HG03196 (cell line): Measurements from ENCODE around the gene MAD1L1.

Experiments
- ATAC-seq: cut with Tn5 transposase; IDR thresholded peaks from one replicate; pipeline ENCODE4 v1.9.1; 2021; ENCODE audit not compliant: unreplicated experiment

Gene MAD1L1

DNA sequence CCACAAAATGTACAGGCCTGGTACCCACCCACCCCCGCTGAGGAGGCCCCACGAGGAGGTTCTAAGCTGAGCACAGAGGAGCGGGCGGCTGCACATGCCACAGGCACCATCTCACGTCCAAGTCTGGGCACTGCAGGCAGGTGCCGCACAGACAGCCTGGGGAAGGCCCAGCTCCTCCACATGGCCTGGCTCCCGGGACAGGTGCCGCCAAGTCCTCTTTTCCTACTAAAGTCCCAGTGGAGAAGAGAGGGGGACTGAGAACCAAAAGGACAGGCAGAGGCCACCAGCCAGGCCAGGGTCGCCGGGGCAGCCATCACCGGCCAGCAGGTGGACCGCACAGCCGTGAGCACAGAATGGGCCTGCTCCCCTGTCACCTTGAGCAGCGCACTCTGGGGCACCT lies 91.1 kb downstream of the MAD1L1 start:
- ATAC-seq = no peak

DNA sequence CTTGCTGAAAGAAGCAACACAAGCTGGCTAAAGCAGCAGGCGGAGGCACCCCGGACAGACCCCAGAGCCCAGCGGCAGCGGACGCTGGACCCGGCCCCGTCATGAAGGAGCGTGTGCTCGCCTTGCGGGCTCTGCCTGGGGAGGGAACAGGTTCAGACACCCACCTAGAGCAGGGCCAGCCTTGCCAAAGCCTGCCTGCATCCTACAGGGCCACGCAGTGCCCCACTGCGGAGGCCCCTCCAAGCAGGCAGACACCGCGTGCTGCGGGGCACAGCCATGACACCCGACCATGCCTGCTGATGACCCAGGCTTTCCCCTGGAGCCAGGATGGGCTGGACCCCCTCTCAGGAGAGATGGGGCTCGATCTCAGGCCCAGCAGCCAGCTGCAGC lies 91.7 kb downstream of the MAD1L1 start:
- ATAC-seq = no peak

DNA sequence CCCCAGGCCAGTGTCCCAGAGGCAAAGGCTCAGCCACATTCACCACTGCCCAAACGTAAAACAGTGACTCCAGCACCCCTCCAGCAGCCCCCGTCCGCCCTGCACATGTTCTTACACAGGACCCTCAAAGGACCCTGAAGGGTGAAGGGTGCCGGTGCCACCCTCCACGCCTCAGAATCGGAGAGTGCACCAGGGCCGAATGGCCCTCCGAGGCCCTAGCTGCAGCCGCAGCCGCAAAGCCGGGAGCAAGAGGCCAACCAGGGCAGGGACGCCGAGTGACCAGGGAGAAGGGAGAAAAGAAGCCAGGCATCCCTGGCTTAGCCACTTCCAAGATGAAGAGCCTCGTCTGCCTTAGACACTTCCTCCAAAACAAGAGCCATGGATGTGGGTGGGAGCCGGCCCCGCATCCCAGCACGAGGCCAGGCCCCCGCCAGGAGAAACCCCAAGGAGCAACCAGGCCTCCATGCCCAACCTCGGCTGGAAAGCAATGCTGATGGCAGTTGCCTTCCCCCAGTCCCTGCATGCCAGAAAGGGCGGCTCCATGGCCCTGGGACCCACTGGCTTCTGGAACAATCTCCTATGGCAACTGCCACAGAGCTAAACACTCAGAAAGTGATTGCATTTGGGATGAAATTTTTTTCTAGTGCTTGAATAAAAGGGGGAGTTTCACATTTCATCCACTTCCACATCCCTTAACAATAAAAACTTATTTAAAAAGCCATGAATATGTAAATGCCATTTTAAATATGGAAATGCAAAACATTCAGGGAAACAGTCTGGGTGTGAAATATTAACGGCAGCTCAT lies 92.3 kb downstream of the MAD1L1 start:
- ATAC-seq = no peak

DNA sequence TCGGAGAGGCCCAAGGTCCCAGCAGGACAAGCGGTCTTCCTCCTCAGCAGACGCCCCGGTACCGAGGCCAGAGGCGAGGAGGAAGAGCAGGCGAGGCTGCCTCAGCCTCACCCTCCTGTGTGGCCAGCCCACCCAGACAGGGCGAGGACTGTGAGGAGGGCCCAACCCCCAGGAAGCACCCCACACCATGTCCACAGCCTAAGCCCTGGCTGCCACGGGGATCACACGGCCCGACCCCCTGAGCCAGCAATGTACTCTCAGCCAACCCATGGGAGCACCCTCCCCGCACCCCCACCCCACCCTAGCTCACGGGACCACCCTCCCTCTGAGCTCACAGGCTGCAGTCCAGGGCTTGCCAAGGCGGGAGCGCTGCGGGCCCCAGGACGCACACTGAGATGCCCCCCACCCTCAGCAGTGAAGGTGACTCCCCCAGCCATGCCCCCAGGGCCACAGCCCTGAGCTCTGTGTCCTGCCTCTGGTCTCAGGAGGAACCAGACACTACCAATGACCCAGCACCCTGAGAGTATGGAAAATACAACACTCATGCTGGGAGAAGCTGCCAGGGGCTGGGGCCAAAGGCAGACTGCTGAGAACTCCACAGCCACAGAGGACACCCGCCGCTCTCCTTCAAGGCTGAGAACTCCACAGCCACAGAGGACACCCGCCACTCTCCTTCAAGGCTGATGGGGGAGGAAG lies 93.6 kb downstream of the MAD1L1 start:
- ATAC-seq = no peak

DNA sequence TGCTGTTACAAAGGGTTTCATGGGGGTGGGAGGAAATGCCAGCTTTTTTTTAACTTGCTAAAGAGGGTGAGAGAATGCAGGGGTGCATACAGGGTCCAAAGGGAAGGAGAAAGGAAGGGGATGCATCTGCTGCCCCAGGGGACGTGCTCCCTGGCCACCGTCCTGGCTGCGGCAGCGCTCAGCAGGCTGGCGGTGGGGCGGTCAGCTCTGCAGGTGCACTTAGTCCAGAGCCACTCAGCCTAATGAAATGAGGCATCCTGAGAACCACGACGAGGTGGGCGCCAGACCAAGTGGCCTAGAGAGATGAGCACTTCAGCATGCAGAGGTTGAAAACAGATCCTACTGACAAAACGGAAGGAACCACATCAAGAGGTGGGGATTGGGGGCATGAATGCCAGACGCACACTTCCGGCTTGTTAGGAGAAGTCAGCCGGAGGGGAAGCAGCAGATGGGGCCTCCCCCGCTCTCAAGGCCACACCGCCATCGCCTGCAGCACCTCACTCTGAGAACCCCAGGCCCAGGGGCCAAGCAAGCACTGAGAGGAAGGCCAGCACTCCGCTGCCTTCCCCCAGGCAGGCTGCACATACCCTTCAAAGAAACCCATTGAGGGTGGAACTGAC lies 94.5 kb downstream of the MAD1L1 start:
- ATAC-seq = no peak

DNA sequence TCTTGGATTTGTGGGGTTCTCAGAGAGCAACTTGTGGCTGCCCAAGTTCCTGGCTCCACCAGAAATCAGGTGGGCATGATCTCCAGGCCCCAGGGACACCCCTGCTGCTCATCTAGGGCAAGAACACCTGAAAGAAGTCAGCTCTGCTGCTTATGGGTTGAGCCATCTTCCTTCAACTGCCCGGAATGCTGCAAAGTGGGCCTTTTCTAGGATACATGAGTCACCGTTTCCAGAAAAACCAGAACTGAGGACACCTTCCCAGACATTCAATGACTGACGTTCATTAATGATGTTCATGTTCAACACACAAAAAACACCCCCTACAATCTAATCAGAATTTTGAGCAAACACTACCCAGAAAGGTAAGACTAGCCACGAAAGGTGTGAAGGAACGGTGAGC lies 98.0 kb downstream of the MAD1L1 start:
- ATAC-seq = no peak

DNA sequence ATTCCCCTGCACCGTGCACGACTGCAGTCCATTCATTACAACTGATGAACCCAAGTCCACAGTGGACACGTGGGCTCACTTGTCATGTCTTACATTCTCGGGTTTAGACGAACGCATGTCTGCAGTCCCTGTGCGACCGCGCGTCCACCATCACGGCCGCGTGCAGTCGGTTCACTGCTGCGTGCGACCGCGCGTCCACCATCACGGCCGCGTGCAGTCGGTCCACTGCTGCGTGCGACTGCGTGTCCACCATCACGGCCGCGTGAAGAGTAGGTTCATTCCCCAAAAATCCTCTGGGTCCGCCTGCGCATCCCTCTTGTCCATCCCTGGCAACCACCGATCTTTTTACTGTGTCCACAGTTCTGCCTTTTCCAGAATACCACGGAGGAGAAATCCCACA lies 100.5 kb downstream of the MAD1L1 start:
- ATAC-seq = no peak

DNA sequence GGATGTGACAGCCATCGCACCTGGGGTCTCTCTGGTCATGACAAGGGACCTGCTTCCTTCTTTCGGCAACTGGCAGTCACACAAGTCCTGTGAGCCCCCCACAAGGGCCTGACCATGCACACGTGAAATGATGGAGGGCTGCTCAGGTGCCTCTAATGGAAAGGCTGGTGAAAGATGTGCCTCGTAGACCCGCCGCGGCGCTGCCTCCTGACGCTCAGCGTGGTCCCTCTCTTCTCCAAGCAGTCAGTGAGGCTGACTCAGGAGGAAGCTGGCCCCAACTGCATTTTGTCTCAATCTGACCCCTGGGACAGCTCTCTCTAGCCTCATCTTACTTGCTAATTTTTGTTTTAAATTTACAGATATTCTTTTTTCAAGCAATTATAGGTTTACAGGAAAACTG lies 100.9 kb downstream of the MAD1L1 start:
- ATAC-seq = no peak

DNA sequence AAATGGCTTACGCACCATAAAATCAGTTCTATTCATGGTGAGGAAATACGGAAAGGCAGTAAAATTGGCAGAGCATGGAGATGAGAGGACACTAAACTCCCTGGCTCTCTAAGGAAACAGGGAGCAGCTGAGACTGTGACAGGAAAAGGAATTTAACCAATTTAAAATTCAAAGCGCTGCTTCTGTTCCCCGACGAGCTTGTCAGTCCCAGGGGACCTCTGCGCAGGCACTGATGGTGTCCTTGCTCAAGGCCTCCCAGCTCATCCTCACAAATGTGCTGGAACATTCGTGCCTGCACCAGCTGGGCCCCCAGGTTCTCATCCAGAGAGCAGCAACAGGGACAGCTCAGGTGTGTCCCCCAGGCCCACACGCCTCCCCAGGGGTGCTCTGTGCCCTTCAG lies 101.4 kb downstream of the MAD1L1 start:
- ATAC-seq = no peak

DNA sequence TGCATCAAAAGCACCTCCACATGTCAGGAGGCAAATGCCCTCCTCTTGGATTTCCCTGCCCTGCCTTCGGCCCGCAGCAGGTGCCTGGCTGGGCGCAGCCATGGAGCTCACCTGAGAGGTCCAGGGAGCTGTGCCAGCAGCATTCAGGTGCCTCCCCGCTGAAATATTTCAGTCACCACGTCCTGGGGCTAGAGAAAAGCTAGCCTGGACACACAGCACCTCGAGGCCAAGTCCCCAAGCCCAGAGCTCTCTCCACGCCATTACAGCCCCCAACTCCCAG lies 102.7 kb downstream of the MAD1L1 start:
- ATAC-seq = no peak

DNA sequence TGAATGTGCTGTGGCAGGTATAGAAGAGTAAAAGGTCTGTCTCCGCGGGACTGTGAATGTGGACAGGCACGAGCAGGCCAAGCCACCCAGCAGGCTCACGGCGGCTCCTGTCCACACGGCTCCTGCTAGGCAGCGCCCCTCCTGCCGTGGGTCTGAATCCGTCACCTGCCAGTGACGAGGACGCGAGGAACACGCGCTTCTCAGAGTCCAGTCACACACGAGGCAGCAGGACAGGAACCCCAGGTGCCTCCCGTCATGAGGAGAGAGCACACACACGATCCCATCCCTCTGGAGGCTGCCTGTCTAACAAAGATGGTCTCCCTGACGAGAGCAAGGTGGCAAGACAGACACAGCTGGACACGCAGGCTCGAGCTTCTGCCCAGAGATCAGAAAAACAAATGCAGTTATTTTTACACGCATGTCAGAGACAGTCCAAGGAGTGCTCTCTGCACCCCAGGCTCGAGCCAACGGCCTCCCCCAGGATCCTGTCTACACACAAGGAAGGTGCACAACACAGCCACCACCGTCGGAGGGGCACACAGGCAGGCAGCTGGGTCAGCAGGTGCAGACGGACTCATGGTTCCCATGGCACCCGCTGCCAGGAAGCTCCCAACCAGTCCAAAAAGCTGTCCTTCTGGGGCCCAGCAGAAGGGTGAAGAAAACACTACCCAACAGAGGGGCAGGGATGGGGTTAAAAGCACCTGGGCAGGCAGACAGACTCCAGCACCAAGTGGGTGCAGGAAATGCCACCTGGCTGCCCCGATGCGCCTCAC lies 103.2 kb downstream of the MAD1L1 start:
- no peak for ATAC-seq

DNA sequence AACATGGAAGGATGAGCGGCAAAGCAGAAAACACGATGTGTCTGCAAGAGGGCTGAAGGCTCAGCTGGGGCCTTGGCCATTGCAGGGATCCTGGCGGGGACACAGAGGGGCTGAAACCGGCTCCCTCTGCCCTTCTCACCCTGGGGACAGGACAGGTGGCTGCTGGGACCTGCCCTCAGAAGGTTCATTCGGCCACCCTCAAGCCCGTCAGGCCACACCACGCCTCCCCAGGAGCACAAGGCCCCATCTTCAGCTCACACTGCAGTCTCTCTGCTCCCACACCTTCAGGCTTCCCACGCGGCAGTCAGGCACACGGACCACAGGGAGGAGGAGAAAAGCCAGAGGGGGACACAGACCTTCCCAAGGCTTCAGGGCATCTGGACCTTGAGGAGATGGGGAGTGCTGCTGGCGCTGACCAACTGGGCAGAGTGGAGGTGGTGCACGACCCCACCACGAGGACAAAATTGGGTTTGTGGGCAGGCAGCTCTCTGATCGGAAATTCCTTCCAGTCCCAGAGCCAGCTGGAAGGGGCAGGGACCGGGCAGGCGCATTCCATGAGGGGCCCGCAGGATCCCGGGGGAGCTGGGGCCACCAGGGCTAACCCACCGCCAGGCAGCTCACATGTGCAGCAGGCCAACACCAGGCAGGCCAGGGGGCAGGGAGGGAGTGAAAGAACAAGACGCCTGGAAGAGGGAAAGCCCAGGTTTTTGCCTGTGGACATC lies 104.0 kb downstream of the MAD1L1 start:
- no peak for ATAC-seq

DNA sequence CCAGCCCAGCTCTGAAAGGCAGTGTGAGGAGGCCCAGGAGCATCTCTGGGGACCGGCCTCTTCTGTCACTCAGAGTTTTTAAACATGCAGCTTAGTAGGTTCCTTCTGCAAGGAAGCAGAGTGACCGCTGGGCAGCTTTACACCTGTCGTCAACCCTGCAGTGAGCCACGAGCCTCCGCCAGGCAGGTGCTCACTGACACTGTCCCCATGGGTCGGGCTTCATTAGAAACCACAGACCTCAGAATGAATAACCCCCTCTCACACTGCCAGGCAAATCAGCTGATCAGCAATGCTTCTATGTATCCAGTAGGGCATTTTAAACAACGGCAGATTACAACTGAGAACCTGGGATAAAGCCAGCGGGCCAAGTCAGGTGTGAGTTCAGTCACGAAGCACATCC lies 106.1 kb downstream of the MAD1L1 start:
- no peak for ATAC-seq

DNA sequence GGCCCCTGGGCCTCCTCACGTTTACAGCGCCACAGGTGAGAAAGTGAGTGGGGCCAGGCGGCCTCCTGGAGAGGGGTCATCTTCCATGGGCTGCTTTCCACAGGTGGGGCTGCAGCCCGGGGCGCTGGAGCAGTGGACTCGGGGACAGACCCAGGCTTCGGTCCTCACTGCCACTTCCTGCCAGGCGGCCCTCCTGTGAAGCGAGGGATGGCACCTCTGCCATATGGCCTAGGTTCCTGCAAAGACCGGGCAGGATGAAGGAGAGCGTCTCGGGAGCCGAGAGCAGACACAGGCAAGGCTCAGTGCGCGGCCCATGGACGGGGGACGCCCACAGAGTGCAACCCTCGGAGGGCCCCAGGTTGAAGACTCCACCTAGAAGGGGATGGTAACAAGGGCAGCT lies 106.8 kb downstream of the MAD1L1 start:
- ATAC-seq = no peak

DNA sequence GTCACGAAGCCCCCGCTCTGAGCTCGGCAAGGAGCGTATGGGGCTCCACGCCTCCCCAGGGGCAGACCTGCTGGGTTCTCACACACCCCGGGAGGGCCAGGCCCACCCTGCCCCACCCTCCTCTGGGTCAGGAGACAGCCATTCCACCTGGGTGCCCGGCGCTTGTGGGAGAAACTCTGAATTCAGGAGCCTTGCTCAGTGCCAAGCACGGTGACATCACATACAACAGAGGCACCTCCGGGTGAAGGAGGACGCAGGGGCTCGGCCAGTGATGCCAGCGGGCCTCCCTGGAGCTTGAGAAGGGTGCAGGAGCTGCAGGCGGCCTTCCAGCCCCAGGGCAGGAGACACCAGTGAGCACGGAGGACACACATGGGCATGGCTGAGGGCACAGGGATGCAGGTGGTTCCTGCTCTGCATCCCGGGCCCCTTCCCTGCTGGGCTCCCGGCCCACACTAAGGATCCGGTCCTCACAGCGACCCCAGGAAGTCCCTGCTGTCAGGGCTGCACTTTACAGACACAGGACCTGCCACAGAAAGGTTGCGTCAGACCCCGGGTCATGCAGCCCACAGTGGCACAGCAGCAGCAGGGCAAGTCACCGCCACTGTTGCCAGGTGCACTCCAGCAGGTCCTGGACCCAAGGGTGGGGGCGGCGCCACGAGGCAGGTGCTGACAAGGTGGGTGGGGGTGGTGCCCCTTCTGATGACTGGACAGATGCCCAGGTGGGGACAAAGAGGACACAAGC lies 108.0 kb downstream of the MAD1L1 start:
- no peak for ATAC-seq

DNA sequence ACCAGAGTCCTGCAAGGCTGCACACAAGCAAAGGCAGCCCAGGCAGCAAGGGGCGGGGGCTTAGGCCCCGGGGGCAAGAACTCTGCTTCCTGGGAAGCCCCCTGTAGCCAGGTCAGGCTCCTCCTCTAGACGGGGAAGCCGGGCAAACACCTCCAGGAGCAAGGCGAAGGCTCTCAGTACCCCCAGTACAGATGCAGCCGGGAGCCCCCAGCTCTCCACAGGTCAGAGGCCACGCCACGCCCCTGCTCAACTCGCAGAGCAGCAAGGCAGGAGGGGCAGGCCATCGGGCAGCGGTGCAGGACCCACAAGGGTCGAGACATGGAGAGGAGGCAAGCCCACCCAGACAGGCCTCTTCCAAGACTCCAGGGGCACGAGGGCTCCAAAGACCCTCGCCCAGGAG lies 108.8 kb downstream of the MAD1L1 start:
- no peak for ATAC-seq

DNA sequence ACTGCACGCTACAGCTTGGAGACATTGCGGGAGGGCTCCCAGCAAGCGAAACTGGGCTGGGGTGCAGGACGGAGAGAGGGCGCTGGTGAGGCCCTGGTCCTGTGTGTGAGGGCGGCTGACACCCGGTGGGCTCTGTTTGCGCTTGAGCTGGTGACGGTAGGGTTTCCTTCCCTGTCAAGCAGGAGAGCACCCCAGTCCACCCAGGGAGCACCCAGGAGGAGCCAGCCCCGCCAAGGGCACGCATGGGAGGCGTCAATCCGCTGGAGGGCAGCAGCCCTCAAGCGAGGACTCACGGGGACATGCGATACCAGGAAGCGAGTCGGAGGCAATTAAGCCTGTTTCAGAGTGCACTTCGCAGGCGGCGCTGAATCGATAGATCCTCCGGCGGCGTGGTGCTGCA lies 109.4 kb downstream of the MAD1L1 start:
- ATAC-seq = no peak

DNA sequence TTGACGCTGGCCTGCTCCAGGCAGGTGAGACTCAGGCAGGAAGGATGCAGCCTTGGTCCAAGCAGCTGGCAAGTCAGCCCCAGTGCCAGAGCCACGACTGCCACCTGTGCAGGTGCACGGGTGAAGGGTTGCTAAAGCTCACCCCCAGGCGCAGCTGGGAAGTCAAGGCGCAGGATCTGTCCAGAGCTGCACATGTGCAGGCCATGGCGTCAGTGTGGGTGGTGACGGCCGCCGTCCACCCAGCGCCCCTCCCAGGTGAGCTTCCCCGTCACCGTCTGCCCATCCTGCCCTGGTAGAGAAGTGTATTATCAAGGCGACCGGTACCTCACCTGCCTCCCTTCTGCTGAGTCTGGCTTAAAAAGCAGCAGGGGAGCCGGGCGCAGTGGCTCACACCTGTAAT lies 110.1 kb downstream of the MAD1L1 start:
- ATAC-seq = no peak

DNA sequence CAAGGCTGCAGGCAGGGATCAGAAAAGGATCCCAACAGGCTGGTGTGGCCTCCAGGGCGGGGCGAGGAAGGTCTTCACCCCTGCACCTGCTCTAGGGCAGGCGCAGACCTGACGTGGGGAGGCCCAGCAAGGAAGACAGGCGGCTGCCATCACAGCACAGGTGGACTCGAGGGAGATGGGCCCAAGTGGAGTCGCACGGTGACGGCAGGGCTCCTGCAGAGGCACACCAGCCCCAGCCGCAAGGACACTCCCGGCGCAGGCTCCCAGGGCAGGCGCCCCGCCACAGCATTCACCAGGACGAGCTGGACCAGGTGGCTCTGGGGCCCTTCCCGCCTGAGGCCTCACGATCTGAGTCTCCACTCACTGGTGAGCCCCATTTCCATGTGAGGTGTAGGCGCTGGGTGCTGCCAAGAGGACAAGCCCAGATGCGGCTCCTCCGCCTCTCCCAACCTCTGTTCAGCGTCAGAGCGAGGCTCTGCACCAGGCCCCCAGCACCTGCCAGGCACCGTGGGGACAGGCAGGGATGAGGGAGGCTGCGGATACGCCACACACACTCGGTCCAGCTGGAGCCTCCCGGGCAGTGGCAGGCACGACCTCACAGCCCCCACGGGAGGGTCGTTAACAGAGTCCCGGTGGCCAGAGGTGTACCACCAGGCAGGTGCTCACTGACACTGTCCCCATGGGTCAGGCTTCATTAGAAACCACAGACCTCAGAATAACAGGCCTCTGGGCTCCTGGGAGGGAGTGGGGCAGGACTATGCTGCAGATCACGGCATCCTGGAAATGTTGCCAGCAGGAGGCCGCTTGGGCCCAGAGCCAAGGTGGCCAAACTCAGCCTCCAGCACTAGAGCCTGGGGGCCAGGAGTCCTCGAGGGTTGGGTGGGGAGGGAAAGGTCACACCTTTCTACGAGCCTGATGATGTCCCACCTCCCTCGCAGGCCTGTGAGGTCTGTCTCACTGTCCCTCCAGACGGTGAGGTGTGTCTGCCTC lies 111.6 kb downstream of the MAD1L1 start:
- no peak for ATAC-seq
